ENCODE results near the gene B4GALNT4.
"Not testable (repeated sequence)": the region's sequence is repeated elsewhere in the genome, so short reads cannot be mapped to it uniquely, and the experiment has no call there.

B4GALNT4 gene

GRCh38 chr11:420054-420910 lies 51.0 kb downstream of the B4GALNT4 start:
- no peak for DNase-seq (ENCODE audit: low spot score)

DNA sequence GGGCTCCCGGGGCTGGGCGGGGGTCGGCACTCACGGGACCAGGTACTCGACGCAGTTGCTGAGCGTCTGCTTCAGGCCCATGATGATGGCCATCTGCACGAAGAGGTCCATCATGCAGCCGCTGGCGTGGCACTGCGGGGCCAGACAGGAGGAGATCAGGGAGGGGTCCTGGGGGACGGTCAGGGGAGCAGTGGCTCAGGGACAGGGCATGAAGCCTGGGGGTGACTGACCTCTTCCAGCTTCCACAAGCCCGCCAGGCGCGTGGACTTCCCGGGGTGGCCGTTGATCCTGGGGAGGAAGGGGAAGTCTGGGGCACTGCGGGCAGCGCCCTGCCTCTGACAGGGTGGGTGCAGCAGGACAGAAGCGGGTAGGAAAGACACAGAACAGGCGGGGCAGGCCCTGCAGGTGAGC lies 51.6 kb downstream of the B4GALNT4 start:
- DNase-seq (ENCODE audit: low spot score), result no peak

DNA sequence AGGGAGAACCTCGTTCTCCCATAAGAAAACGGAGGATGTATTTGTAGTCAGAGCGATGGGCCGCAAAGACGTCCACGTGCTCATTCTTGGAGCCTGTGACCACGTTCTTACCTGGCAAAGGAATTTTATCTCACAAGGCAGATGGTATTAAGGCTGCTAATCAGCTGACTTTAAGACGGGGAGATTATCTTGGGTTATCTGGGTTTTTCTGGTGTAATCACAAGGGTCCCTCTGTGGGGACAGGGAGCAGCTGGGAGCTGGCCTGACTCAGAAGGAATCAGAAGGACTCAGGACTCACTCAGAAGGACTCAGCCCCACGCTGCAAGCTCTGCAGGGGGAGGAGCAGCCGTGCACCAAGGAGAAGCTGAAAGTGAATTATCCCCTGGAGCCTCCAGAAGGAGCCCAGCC lies 53.0 kb downstream of the B4GALNT4 start:
- DNase-seq (ENCODE audit: low spot score), result no peak

GRCh38 chr11:424232-424631 lies 54.9 kb downstream of the B4GALNT4 start:
- DNase-seq (ENCODE audit: low spot score), result no peak

DNA sequence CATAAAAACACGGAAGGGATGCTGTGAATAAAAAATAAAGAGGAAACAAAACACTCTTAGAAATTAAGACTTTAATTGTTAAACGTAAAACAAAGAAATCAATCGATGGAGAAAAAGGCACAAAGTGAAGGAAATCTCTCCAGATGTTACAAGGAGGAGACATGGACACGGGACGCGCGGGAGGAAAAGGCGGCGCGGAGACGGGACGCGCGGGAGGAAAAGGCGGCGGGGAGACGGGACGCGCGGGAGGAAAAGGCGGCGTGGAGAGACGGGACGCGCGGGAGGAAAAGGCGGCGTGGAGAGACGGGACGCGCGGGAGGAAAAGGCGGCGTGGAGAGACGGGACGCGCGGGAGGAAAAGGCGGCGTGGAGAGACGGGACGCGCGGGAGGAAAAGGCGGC lies 55.5 kb downstream of the B4GALNT4 start:
- DNase-seq (ENCODE audit: low spot score), result not testable (repeated sequence)

- DNase-seq (ENCODE audit: low spot score), result no peak
These were observed 56.0 kb downstream of the B4GALNT4 start for GRCh38 chr11:425301-425700.

DNA sequence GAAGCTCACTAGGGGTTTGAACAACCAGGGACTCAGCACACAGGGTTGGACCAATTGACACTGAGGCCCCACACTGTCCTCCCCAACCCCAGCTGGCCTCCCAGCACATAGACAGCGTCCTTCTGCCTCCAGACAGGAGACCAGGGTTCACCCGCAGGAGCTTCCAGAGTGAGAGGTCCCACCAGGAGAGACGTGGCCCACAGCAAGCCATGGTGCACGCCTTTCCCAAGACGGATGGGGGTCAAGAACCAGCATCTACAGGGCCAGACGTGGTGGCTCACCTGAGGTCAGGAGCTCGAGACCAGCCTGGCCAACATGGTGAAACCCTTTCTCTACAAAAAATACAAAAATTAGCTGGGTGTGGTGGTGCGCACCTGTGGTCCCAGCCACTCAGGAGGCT lies 57.6 kb downstream of the B4GALNT4 start:
- no peak for DNase-seq (ENCODE audit: low spot score)

GRCh38 chr11:428295-428694 lies 59.0 kb downstream of the B4GALNT4 start:
- DNase-seq (ENCODE audit: low spot score), result no peak

- no peak for DNase-seq (ENCODE audit: low spot score)
These were observed 60.1 kb downstream of the B4GALNT4 start for GRCh38 chr11:429391-429790.

GRCh38 chr11:429931-430456 lies 60.7 kb downstream of the B4GALNT4 start:
- DNase-seq (ENCODE audit: low spot score), result no peak

Data from hepatic stellate cell (primary cell).